ENCODE measurements around the gene ARRB1. TPM values are rescaled to one million over a fixed set of nuclear protein-coding genes. Genes with fewer than 3 reads are reported as not detected.

The ARRB1 gene
- total and polyA plus RNA-seq, 9 of the 15 experiments (the other 6 are each of a cell fraction or from before 2014, with no cell fraction given): 6.6 to 45.4 (median 28.5) TPM

GRCh38 chr11:75342966-75343870 is 8.2 kb downstream of the ARRB1 start (continued):
- no peak for TF ChIP-seq NR0B1 (IDR thresholded peaks at IDR 0.05; ENCODE audit: partially characterized antibody)
- TF ChIP-seq ZBED1 (IDR thresholded peaks at IDR 0.05): no peak
- peak; percentile 59; the same call in 1 of the 2 replicates for TF ChIP-seq SMARCA5 (IDR thresholded peaks at IDR 0.05)
- no peak for TF ChIP-seq ZNF124 (CRISPR knock-in tag; IDR thresholded peaks at IDR 0.05)
- TF ChIP-seq ZFX (CRISPR knock-in tag; IDR thresholded peaks at IDR 0.05): peak; percentile 51
- TF ChIP-seq NRF1 (conservative IDR thresholded peaks at IDR 0.05 in 1 of 2, IDR thresholded peaks at IDR 0.05 in 1 of 2): peak; percentile 59 to 63
- no peak for TF ChIP-seq IRF9 (tag; IDR thresholded peaks at IDR 0.05)
- no peak for TF ChIP-seq SRSF3 (IDR thresholded peaks at IDR 0.05; ENCODE audit: insufficient read depth, low read length)
- no peak; the same call in 1 of the 2 replicates for TF ChIP-seq CREB1 (IDR thresholded peaks at IDR 0.05)
- peak; percentile 59; the same call in 1 of the 2 replicates for TF ChIP-seq CREB1 (CRISPR knock-in tag; IDR thresholded peaks at IDR 0.05)
- no peak for TF ChIP-seq NCOA2 (IDR thresholded peaks at IDR 0.05; ENCODE audit: partially characterized antibody in 2 of 2)
- peak; percentile 29; the same call in 1 of the 2 replicates for TF ChIP-seq ZNF395 (CRISPR knock-in tag; IDR thresholded peaks at IDR 0.05)
- no peak for TF ChIP-seq SPI1 (IDR thresholded peaks at IDR 0.05; ENCODE audit: borderline replicate concordance, low read depth, low read length)
- TF ChIP-seq CBX5 (IDR thresholded peaks at IDR 0.05; ENCODE audit: borderline replicate concordance, low read depth): no peak
- no peak for TF ChIP-seq MCM2 (IDR thresholded peaks at IDR 0.05; ENCODE audit: low read depth)
- peak; percentile 60 for TF ChIP-seq CBFA2T2 (conservative IDR thresholded peaks at IDR 0.05)
- peak; percentile 87 for TF ChIP-seq TFAP4 (CRISPR knock-in tag; IDR thresholded peaks at IDR 0.05; ENCODE audit: borderline replicate concordance)
- no peak for TF ChIP-seq ZNF79 (CRISPR knock-in tag; IDR thresholded peaks at IDR 0.05; ENCODE audit: low read depth)
- 0 out of 2 replicates have a peak, but pooled peaks have one; percentile 11 for TF ChIP-seq ETV1 (tag; conservative IDR thresholded peaks at IDR 0.05; ENCODE audit: low read depth)
- TF ChIP-seq HDAC1 (IDR thresholded peaks at IDR 0.05): peak in 1 of 2 experiments; percentile 68; a peak in 1 of 4 replicates
